Mesodermal cell (in vitro differentiated cells): ENCODE measurements around the gene LRRTM4.

Experiments
- H3K27ac ChIP-seq: 2 replicates; pipeline ENCODE4 v1.7.0; 2013; ENCODE audit warnings: mild to moderate bottlenecking, low read depth, low read length, moderate library complexity; ENCODE audit not compliant: severe bottlenecking
- H3K36me3 ChIP-seq: 2 replicates; pipeline ENCODE4 v1.7.1; 2013; ENCODE audit warnings: mild to moderate bottlenecking, low read length, moderate library complexity; ENCODE audit not compliant: control insufficient read depth, insufficient read depth
- H3K4me1 ChIP-seq: one replicate; pipeline ENCODE4 v1.7.1; 2013; ENCODE audit warnings: mild to moderate bottlenecking, low read length; ENCODE audit not compliant: insufficient read depth, control insufficient read depth, poor library complexity, severe bottlenecking
- H3K4me3 ChIP-seq: 2 replicates; pipeline ENCODE4 v1.7.0; 2013; ENCODE audit warnings: low read length, control low read depth, mild to moderate bottlenecking; ENCODE audit not compliant: insufficient read depth, poor library complexity, severe bottlenecking; ENCODE audit errors: extremely low read depth
- H3K9me3 ChIP-seq: 2 replicates; pipeline ENCODE4 v1.7.1; 2013; ENCODE audit warnings: mild to moderate bottlenecking, low read length, moderate library complexity; ENCODE audit not compliant: control insufficient read depth
- WGBS, 2 experiments: methylation state at CpG; one replicate each; pipeline ENCODE4 v1.1.5; 2013; ENCODE audit warnings: missing lambda C conversion rate in 2 of 2; ENCODE audit not compliant: insufficient coverage in 2 of 2; 5-methylcytosine and 5-hydroxymethylcytosine counted together

The LRRTM4 gene

DNA sequence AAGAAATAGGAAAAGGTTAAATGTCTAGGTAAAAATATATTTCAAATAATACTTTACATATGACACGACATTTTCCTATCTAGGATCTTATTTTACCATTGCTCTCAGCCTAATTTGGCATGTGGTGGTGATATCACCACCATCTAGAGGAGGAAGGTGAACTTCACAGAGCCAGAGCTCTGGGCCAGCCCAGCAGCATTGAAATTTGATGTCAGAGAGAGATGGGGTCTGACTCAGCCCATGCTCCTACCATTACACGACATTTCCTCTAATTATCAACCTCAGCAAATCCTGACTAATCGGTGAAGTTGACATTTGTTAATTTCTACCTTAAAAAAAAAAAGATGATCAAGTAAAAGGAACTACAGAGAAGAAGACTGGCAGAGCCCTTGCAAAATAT lies 42.3 kb downstream of the LRRTM4 start:
- H3K9me3 ChIP-seq: peaks cover 7% of the 10 kb centered on the region
- H3K4me3 ChIP-seq: no peak overlapping the region
- H3K36me3 ChIP-seq: no peaks in the 10 kb centered on the region
- peak overlapping the region; percentile 84 for H3K27ac ChIP-seq
- no CpG with 5 or more reads among the region's 3 CpGs for WGBS, 2 experiments
- H3K4me1 ChIP-seq: peaks cover 26% of the 10 kb centered on the region

DNA sequence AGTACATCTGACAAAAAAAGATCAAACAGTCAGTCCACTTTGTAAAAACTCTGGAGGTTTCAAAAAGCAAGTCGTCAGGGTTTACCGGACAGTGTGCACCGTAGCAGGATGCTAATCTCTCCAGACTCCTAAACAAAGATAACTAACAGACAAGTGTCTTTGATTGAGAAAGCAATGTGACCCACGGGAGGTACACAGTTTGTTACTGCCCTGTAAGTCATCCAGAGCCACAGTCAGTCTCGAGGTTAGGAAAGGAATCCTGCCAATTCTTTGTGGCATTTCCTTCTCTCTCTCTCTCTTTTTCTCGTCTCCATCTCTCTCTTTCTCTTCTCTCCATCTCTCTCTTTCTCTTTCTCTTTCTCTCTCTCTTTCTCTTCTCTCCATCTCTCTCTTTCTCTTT lies 42.8 kb downstream of the LRRTM4 start:
- H3K36me3 ChIP-seq: no peaks in the 10 kb centered on the region
- WGBS, 2 experiments: 76 to 80% methylated on average over 3 to 5 of the region's 6 CpGs
- no peak overlapping the region for H3K4me3 ChIP-seq
- H3K27ac ChIP-seq: peak overlapping the region; percentile 84
- peaks cover 26% of the 10 kb centered on the region for H3K4me1 ChIP-seq
- peaks cover 7% of the 10 kb centered on the region for H3K9me3 ChIP-seq

- no peaks in the 10 kb centered on the region for H3K4me1 ChIP-seq
- WGBS, 2 experiments: 89% methylated on average over 1 of the region's 3 CpGs; no CpG with 5 or more reads in 1 of the 2 experiments
- no peak overlapping the region for H3K4me3 ChIP-seq
- no peaks in the 10 kb centered on the region for H3K9me3 ChIP-seq
- no peaks in the 10 kb centered on the region for H3K36me3 ChIP-seq
- H3K27ac ChIP-seq: no peak overlapping the region
Observed at GRCh38 chr2:77470096-77470495, 52.1 kb downstream of the LRRTM4 start.

- Histone ChIP-seq H3K9me3 (no peaks in the 10 kb centered on the region), H3K4me1 (no peaks in the 10 kb centered on the region), H3K36me3 (no peaks in the 10 kb centered on the region), H3K27ac (no peak overlapping the region), H3K4me3 (no peak overlapping the region)
- WGBS, 2 experiments: 100% methylated on average over 1 of the region's 4 CpGs; no CpG with 5 or more reads in 1 of the 2 experiments
Observed at GRCh38 chr2:77469106-77469505, 53.1 kb downstream of the LRRTM4 start.

DNA sequence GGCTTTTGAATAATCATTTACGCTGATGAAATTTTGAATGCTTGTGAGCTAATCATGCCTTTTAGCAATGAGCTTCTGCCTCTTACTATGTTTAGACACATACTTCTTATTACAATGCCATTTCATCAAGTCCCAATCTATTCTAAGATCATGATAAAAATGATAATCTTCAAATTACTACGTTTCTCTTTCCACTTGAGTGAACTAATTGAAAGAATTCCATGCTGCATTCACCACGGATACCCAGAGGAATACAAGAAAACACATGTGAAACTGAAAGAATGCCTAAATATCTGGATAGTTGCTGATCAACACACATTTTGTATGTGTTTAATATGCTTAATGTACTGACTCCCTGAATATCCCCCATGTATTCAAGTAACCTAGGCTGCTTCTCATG lies 62.3 kb downstream of the LRRTM4 start:
- 90% methylated on average over 2 of the region's 3 CpGs; no CpG with 5 or more reads in 1 of the 2 experiments for WGBS, 2 experiments
- H3K27ac ChIP-seq: no peak overlapping the region
- peaks cover 4% of the 10 kb centered on the region for H3K4me1 ChIP-seq
- H3K9me3 ChIP-seq: no peaks in the 10 kb centered on the region
- H3K4me3 ChIP-seq: no peak overlapping the region
- no peaks in the 10 kb centered on the region for H3K36me3 ChIP-seq

GRCh38 chr2:77458216-77458615 lies 64.0 kb downstream of the LRRTM4 start:
- Histone ChIP-seq H3K36me3 (no peaks in the 10 kb centered on the region), H3K9me3 (no peaks in the 10 kb centered on the region), H3K27ac (no peak overlapping the region), H3K4me3 (no peak overlapping the region), H3K4me1 (peaks cover 4% of the 10 kb centered on the region)
- 94 to 100% methylated on average over 2 to 3 of the region's 3 CpGs for WGBS, 2 experiments

- Histone ChIP-seq H3K36me3 (no peaks in the 10 kb centered on the region), H3K4me1 (peaks cover 4% of the 10 kb centered on the region), H3K4me3 (no peak overlapping the region), H3K9me3 (no peaks in the 10 kb centered on the region), H3K27ac (no peak overlapping the region)
- WGBS, 2 experiments: 80 to 100% methylated on average over 1 of the region's 1 CpG
Observed at GRCh38 chr2:77457665-77458064, 64.5 kb downstream of the LRRTM4 start.

DNA sequence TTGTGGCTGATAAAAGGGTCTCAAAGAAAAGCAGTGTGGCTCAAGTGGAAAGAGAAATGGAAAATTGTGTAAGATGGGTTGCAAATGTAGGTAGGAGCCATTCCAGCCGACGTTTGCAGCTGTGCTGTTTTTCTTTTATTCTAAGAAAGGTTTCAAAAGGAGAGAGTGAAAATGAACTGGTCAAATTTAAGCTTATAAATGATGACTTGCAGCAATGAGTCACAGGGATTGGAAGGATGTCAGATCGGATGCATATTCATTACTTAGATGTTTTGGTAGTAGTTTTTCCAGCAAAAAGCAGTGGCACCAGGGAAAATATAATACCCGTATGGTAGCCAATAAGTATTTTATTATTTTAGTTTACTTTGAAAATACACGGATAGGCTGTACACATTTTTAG lies 79.1 kb downstream of the LRRTM4 start:
- Histone ChIP-seq H3K4me3 (no peak overlapping the region), H3K36me3 (no peaks in the 10 kb centered on the region), H3K4me1 (no peaks in the 10 kb centered on the region), H3K27ac (no peak overlapping the region), H3K9me3 (no peaks in the 10 kb centered on the region)
- WGBS, 2 experiments: 90 to 91% methylated on average over 3 of the region's 5 CpGs

- H3K9me3 ChIP-seq: no peaks in the 10 kb centered on the region
- no peak overlapping the region for H3K4me3 ChIP-seq
Observed at GRCh38 chr2:77434880-77435279, 87.3 kb downstream of the LRRTM4 start.

GRCh38 chr2:77428946-77429345 lies 93.2 kb downstream of the LRRTM4 start:
- 100% methylated on average over 1 of the region's 4 CpGs; no CpG with 5 or more reads in 1 of the 2 experiments for WGBS, 2 experiments
- Histone ChIP-seq H3K27ac (no peak overlapping the region), H3K4me3 (no peak overlapping the region), H3K4me1 (no peaks in the 10 kb centered on the region), H3K36me3 (no peaks in the 10 kb centered on the region), H3K9me3 (no peaks in the 10 kb centered on the region)

More at GRCh38 chr2:77434880-77435279, 87.3 kb downstream of the LRRTM4 start:
- no peak overlapping the region for H3K27ac ChIP-seq
- H3K4me1 ChIP-seq: no peaks in the 10 kb centered on the region
- H3K36me3 ChIP-seq: no peaks in the 10 kb centered on the region

GRCh38 chr2:77421971-77422370 lies 100.2 kb downstream of the LRRTM4 start:
- WGBS, 2 experiments: 100% methylated on average over 2 of the region's 4 CpGs; no CpG with 5 or more reads in 1 of the 2 experiments
- no peak overlapping the region for H3K27ac ChIP-seq
- H3K4me3 ChIP-seq: no peak overlapping the region
- H3K9me3 ChIP-seq: no peaks in the 10 kb centered on the region
- H3K36me3 ChIP-seq: no peaks in the 10 kb centered on the region
- H3K4me1 ChIP-seq: no peaks in the 10 kb centered on the region
